GM19025 (cell line): Measurements from ENCODE around the gene ADAP1.
A peak's percentile ranks its signal among the peaks of the same experiment; 100 is the strongest.

ENCODE experiments used
- ATAC-seq: cut with Tn5 transposase; IDR thresholded peaks from one replicate; pipeline ENCODE4 v1.9.1; 2021; ENCODE audit warnings: mild to moderate bottlenecking, low read depth, moderate library complexity; ENCODE audit not compliant: unreplicated experiment

The ADAP1 gene

GRCh38 chr7:910931-911431 lies 43.5 kb downstream of the ADAP1 start:
- no peak for ATAC-seq

GRCh38 chr7:910441-910861 lies 44.0 kb downstream of the ADAP1 start:
- ATAC-seq: no peak

GRCh38 chr7:909358-910329 lies 44.8 kb downstream of the ADAP1 start:
- ATAC-seq: no peak

GRCh38 chr7:908591-909357 lies 45.7 kb downstream of the ADAP1 start:
- peak; percentile 81 for ATAC-seq

GRCh38 chr7:908159-908581 lies 46.3 kb downstream of the ADAP1 start:
- ATAC-seq: no peak

- ATAC-seq: no peak
These were observed 47.1 kb downstream of the ADAP1 start for GRCh38 chr7:907158-907980.

GRCh38 chr7:906776-907157 lies 47.7 kb downstream of the ADAP1 start:
- ATAC-seq: no peak

GRCh38 chr7:904847-905246 lies 49.6 kb downstream of the ADAP1 start:
- no peak for ATAC-seq

GRCh38 chr7:903921-904755 lies 50.3 kb downstream of the ADAP1 start:
- ATAC-seq: no peak

GRCh38 chr7:902996-903395 lies 51.5 kb downstream of the ADAP1 start:
- no peak for ATAC-seq

- ATAC-seq: no peak
These were observed 52.9 kb downstream of the ADAP1 start for GRCh38 chr7:901388-902154.

GRCh38 chr7:901041-901387 lies 53.5 kb downstream of the ADAP1 start:
- ATAC-seq: no peak

GRCh38 chr7:900331-901040 lies 54.0 kb downstream of the ADAP1 start:
- ATAC-seq: no peak

- no peak for ATAC-seq
These were observed 54.7 kb downstream of the ADAP1 start for GRCh38 chr7:899806-900205.

- no peak for ATAC-seq
These were observed 55.4 kb downstream of the ADAP1 start for GRCh38 chr7:898855-899681.

- no peak for ATAC-seq
These were observed 56.0 kb downstream of the ADAP1 start for GRCh38 chr7:898460-898854.

GRCh38 chr7:897771-898376 lies 56.6 kb downstream of the ADAP1 start:
- ATAC-seq: no peak
